ENCODE results near the gene PIPOX. TPM values are rescaled to one million over a fixed set of nuclear protein-coding genes. Genes with fewer than 3 reads are reported as not detected.

The PIPOX gene
- total RNA-seq, 1 donor from 2014 or later = 4.1 TPM

GRCh38 chr17:29099527-29099926 lies 56.6 kb downstream of the PIPOX start:
- Mint-ChIP-seq H3K9me3 (no peaks in the 10 kb centered on the region), H3K36me3 (peaks cover 24% of the 10 kb centered on the region), H3K4me3 (no peak overlapping the region), H3K27me3 (ENCODE audit: low read depth) (no peaks in the 10 kb centered on the region), H3K27ac (no peak overlapping the region), H3K4me1 (peaks cover 8% of the 10 kb centered on the region)
- DNase-seq (ENCODE audit: low spot score in 2 of 2, unreplicated experiment in 2 of 2) = no peak
- TF ChIP-seq, protein P1, sequence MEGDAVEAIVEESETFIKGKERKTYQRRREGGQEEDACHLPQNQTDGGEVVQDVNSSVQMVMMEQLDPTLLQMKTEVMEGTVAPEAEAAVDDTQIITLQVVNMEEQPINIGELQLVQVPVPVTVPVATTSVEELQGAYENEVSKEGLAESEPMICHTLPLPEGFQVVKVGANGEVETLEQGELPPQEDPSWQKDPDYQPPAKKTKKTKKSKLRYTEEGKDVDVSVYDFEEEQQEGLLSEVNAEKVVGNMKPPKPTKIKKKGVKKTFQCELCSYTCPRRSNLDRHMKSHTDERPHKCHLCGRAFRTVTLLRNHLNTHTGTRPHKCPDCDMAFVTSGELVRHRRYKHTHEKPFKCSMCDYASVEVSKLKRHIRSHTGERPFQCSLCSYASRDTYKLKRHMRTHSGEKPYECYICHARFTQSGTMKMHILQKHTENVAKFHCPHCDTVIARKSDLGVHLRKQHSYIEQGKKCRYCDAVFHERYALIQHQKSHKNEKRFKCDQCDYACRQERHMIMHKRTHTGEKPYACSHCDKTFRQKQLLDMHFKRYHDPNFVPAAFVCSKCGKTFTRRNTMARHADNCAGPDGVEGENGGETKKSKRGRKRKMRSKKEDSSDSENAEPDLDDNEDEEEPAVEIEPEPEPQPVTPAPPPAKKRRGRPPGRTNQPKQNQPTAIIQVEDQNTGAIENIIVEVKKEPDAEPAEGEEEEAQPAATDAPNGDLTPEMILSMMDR (IDR thresholded peaks at IDR 0.05; ENCODE audit: unreplicated experiment) = no peak

DNA sequence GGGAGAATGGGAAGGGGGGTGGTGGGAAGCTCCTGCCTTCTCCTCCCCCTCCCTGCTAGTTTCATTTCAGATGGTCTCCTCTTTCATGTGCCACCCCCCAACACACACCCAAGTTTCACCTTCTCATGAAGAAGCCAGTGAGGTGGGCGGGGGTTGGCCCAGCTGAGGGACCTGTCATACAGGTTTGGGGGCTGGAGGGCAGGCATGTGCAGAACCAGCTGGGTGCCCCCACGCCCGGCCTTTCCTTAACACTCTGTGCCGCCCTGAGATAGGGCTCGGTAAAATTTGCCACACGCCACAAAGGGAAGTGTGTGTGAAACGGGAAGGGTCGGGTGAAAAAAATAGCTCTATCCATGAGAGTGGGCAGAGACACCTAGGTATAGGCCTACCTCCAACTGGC lies 57.4 kb downstream of the PIPOX start:
- Mint-ChIP-seq H3K36me3 (peaks cover 29% of the 10 kb centered on the region), H3K4me3 (no peak overlapping the region), H3K27me3 (ENCODE audit: low read depth) (no peaks in the 10 kb centered on the region), H3K9me3 (no peaks in the 10 kb centered on the region), H3K4me1 (peaks cover 8% of the 10 kb centered on the region), H3K27ac (no peak overlapping the region)
- TF ChIP-seq, protein P1 (IDR thresholded peaks at IDR 0.05; ENCODE audit: unreplicated experiment) = no peak
- no peak for DNase-seq (ENCODE audit: low spot score in 2 of 2, unreplicated experiment in 2 of 2)

DNA sequence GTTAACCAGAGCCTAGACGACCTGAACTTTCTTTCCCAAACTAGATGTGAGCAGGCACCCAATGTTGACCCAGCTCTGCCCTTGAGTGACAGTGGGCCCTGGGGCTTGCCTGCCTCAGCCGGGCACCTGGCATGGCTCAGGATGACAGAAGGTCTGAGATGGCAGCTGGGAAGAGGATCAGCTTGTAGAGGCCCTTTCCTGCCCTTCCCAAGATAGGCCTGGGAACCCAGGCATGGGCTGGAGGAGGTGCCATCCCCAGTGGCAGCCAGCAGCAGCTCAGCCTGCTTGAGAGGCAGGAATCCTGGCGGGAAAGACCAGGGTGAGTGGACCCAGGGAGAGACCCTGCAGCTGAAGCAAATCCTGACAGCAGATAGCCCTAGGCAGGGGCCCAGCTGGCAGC lies 59.1 kb downstream of the PIPOX start:
- TF ChIP-seq, protein P1 (IDR thresholded peaks at IDR 0.05; ENCODE audit: unreplicated experiment) = no peak
- Mint-ChIP-seq H3K36me3 (peaks cover 36% of the 10 kb centered on the region), H3K9me3 (no peaks in the 10 kb centered on the region), H3K4me3 (no peak overlapping the region), H3K27me3 (ENCODE audit: low read depth) (no peaks in the 10 kb centered on the region), H3K4me1 (peaks cover 8% of the 10 kb centered on the region), H3K27ac (no peak overlapping the region)
- DNase-seq (ENCODE audit: low spot score in 2 of 2, unreplicated experiment in 2 of 2) = no peak

DNA sequence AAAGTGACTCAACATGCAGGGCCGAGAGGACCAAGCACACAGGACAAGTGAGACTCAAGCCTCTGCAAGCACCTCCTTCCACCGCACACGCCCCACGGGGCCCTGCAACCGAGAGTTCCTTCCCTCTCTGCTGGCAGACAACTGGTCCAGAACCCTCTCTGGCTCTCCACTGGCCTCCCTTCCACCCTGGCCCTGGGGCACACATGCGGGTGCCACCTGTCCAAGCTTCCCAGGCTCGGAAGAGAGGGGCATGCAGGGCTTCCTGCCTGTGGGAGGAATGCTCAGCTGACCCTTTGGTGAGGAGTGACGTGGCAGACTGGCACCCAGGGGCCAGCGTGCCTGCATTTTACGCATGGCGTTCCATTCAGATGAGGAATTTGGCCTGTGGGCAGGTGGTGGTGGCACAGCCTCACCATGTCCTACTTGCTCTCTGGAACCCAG lies 59.8 kb downstream of the PIPOX start:
- peaks cover 32% of the 10 kb centered on the region for H3K36me3 Mint-ChIP-seq
- no peak overlapping the region for H3K4me3 Mint-ChIP-seq
- H3K27ac Mint-ChIP-seq = no peak overlapping the region
- no peaks in the 10 kb centered on the region for H3K27me3 Mint-ChIP-seq (ENCODE audit: low read depth)
- TF ChIP-seq, protein P1 (IDR thresholded peaks at IDR 0.05; ENCODE audit: unreplicated experiment) = no peak
- peaks cover 8% of the 10 kb centered on the region for H3K4me1 Mint-ChIP-seq
- no peak for DNase-seq (ENCODE audit: low spot score in 2 of 2, unreplicated experiment in 2 of 2)
- H3K9me3 Mint-ChIP-seq = no peaks in the 10 kb centered on the region

DNA sequence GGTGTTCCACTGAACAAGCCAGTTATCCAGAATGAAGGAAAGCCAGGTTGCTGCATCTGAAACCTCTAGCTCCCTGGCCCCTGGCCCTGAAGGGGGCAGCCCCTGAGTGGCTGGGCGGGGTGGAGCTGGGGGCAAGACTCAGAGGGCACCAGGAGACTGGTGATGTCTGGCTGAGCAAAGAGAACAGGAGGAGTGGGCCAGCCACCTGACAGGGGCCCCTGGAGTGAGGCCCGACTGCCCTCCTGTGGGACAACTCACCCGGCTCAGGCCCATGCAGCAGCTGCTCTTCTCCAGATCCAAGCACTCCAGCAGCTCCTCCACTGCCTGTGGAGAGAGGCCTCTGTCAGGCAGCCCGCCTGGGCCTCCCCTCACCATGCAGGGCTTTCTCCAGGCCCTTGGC lies 60.4 kb downstream of the PIPOX start:
- Mint-ChIP-seq H3K9me3 (no peaks in the 10 kb centered on the region), H3K27ac (no peak overlapping the region), H3K27me3 (ENCODE audit: low read depth) (no peaks in the 10 kb centered on the region), H3K4me3 (no peak overlapping the region), H3K36me3 (peaks cover 33% of the 10 kb centered on the region), H3K4me1 (peaks cover 8% of the 10 kb centered on the region)
- no peak for DNase-seq (ENCODE audit: low spot score in 2 of 2, unreplicated experiment in 2 of 2)
- TF ChIP-seq, protein P1 (IDR thresholded peaks at IDR 0.05; ENCODE audit: unreplicated experiment) = no peak

Other genes with a start within 250 kb of the PIPOX start
- 36.3 to 37.9 TPM (median 37.7 TPM) in 3 replicates for gene FAM222B, start 200.4 kb upstream of the PIPOX start, total RNA-seq
- 37.4 to 43.4 TPM (median 38.4 TPM) in 3 replicates for gene ERAL1, start 188.1 kb upstream of the PIPOX start, total RNA-seq
- 74.4 to 85.4 TPM (median 79.4 TPM) in 3 replicates for gene FLOT2, start 145.4 kb upstream of the PIPOX start, total RNA-seq
- 10.3 to 12.4 TPM (median 12.1 TPM) in 3 replicates for gene DHRS13, start 140.1 kb upstream of the PIPOX start, total RNA-seq
- 60.1 to 69.3 TPM (median 60.3 TPM) in 3 replicates for gene PHF12, start 91.6 kb upstream of the PIPOX start, total RNA-seq
- not detected in 3 replicates for gene SEZ6, start 37.1 kb upstream of the PIPOX start, total RNA-seq
- 55.0 to 58.4 TPM (median 56.8 TPM) in 3 replicates for gene MYO18A, start 137.3 kb downstream of the PIPOX start, total RNA-seq
- not detected in 3 replicates for gene CRYBA1, start 203.7 kb downstream of the PIPOX start, total RNA-seq